HEK293 (cell line): ENCODE results near the gene KLLN.

Experiments
- CTCF ChIP-seq: fragments of 450-650 bp; formaldehyde crosslinking; IDR thresholded peaks from 2 replicates; pipeline ENCODE4 v1.5.1; 2016; ENCODE audit warnings: missing biosample characterization, missing genetic modification characterization
- ELK4 ChIP-seq: IDR thresholded peaks from 2 replicates; pipeline ENCODE4 v1.6.1; 2011; ENCODE audit warnings: mild to moderate bottlenecking, low read depth, low read length, borderline replicate concordance
- KLF1 ChIP-seq: fragments of 450-650 bp; formaldehyde crosslinking; IDR thresholded peaks from 2 replicates; pipeline ENCODE4 v1.5.1; 2016; ENCODE audit warnings: missing biosample characterization, missing genetic modification characterization
- PBX3 ChIP-seq: sonication (generic); formaldehyde crosslinking; IDR thresholded peaks from 2 replicates; pipeline ENCODE4 v1.8.1; 2022; ENCODE audit warnings: mild to moderate bottlenecking, moderate library complexity, missing genetic modification reagents
- WT1 ChIP-seq: fragments of 450-650 bp; formaldehyde crosslinking; IDR thresholded peaks from 2 replicates; pipeline ENCODE4 v1.5.1; 2016; ENCODE audit warnings: missing biosample characterization, missing genetic modification characterization

GRCh38 chr10:87868277-87868676 is 4.9 kb upstream of the KLLN start:
- TF ChIP-seq KLF1 (tag by site-specific recombination): no peak
- no peak for TF ChIP-seq CTCF (tag by site-specific recombination)
- no peak for TF ChIP-seq WT1 (tag by site-specific recombination)
- no peak for TF ChIP-seq ELK4
- no peak for TF ChIP-seq PBX3
